K562 (cell line): ENCODE results near the gene LILRB3. TPM values are rescaled to one million over a fixed set of nuclear protein-coding genes. Genes with fewer than 3 reads are reported as not detected.

Experiments
- AFF1 ChIP-seq, 2 experiments: fragments of 450-650 bp; IDR thresholded peaks; 2 replicates each; pipeline ENCODE4 v1.6.1; 2018; ENCODE audit warnings: mild to moderate bottlenecking in 2 of 2, low read depth in 1 of 2; ENCODE audit not compliant: partially characterized antibody in 2 of 2
- CC2D1A ChIP-seq: fragments of 450-650 bp; IDR thresholded peaks from 2 replicates; pipeline ENCODE4 v1.6.1; 2017; ENCODE audit warnings: mild to moderate bottlenecking
- COPS2 ChIP-seq: fragments of 450-650 bp; conservative IDR thresholded peaks from 2 replicates; pipeline ENCODE4 v1.6.1; 2016; ENCODE audit warnings: mild to moderate bottlenecking, moderate library complexity
- CREM ChIP-seq: IDR thresholded peaks from 2 replicates; pipeline ENCODE4 v1.6.1; 2014; ENCODE audit warnings: antibody characterized with exemption, low read depth
- DDX20 ChIP-seq: fragments of 450-650 bp; IDR thresholded peaks from 2 replicates; pipeline ENCODE4 v1.6.1; 2016; ENCODE audit warnings: missing genetic modification characterization, low read depth, mild to moderate bottlenecking, missing compliant biosample characterization, moderate library complexity
- EP400 ChIP-seq: fragments of 450-650 bp; IDR thresholded peaks from 2 replicates; pipeline ENCODE4 v1.6.1; 2017; ENCODE audit warnings: antibody characterized with exemption, mild to moderate bottlenecking, moderate library complexity
- GTF2B ChIP-seq: IDR thresholded peaks from 2 replicates; pipeline ENCODE4 v1.6.1; 2011; ENCODE audit not compliant: insufficient read length; ENCODE audit errors: extremely low read depth
- HCFC1 ChIP-seq: IDR thresholded peaks from 2 replicates; pipeline ENCODE4 v1.6.1; 2012; ENCODE audit warnings: low read depth, low read length, improper control_type of control experiment
- KLF16 ChIP-seq: IDR thresholded peaks from 2 replicates; pipeline ENCODE4 v1.6.1; 2016; ENCODE audit warnings: antibody characterized with exemption
- MLLT1 ChIP-seq, 2 experiments: fragments of 450-650 bp; IDR thresholded peaks; 2 replicates each; pipeline ENCODE4 v1.6.1; 2016
- NCOR1 ChIP-seq: fragments of 450-650 bp; IDR thresholded peaks from 2 replicates; pipeline ENCODE4 v1.6.1; 2016; ENCODE audit warnings: mild to moderate bottlenecking, moderate library complexity
- RBM39 ChIP-seq: fragments of 200-400 bp; formaldehyde crosslinking; optimal IDR thresholded peaks from 2 replicates; pipeline ENCODE3; 2018; ENCODE audit warnings: low read depth, low read length
- SIX5 ChIP-seq, 2 experiments: IDR thresholded peaks; 2 replicates each; pipeline ENCODE4 v1.6.1; 2011; ENCODE audit warnings: low read length in 2 of 2, borderline replicate concordance in 1 of 2, low read depth in 1 of 2, mild to moderate bottlenecking in 1 of 2, moderate library complexity in 1 of 2; ENCODE audit not compliant: insufficient read depth in 1 of 2
- TCFL5 ChIP-seq: fragments of 250-450 bp; sonication (Bioruptor Pico); conservative IDR thresholded peaks from 2 replicates; pipeline ENCODE4 v1.6.1; 2021; ENCODE audit warnings: mild to moderate bottlenecking, moderate library complexity, matching md5 sums
- TEAD4 ChIP-seq, 2 experiments: sonication (generic) in 1 of 2; formaldehyde crosslinking in 1 of 2; IDR thresholded peaks; 2 replicates each; pipeline versions ENCODE4 v1.6.1 to v1.8.0; 2012 to 2022; ENCODE audit warnings: borderline replicate concordance in 1 of 2, inconsistent platforms in 1 of 2, low read length in 1 of 2, mild to moderate bottlenecking in 1 of 2, missing genetic modification reagents in 1 of 2
- ZBTB43 ChIP-seq: sonication (generic); formaldehyde crosslinking; IDR thresholded peaks from 2 replicates; pipeline ENCODE4 v1.8.0; 2023; ENCODE audit warnings: mild to moderate bottlenecking, missing genetic modification reagents
- ZNF324 ChIP-seq: fragments of 250-450 bp; sonication (Bioruptor Pico); IDR thresholded peaks from 2 replicates; pipeline ENCODE4 v1.4.0; 2020; ENCODE audit warnings: mild to moderate bottlenecking
- ZNF511 ChIP-seq: sonication (generic); formaldehyde crosslinking; IDR thresholded peaks from 2 replicates; pipeline ENCODE4 v1.8.0; 2022; ENCODE audit warnings: mild to moderate bottlenecking, missing genetic modification reagents
- ZNF584 ChIP-seq: fragments of 200-800 bp; sonication (Bioruptor generic); IDR thresholded peaks from 2 replicates; pipeline ENCODE4 v1.6.1; 2016; ENCODE audit warnings: low read depth, mild to moderate bottlenecking, missing genetic modification characterization, missing compliant biosample characterization
- polyA plus RNA-seq, 8 experiments: library from polyadenylated mRNA; depleted of rRNA in 4 of 8; stranded (reverse) in 5 of 8; unstranded in 3 of 8; fragments of >200 nt; fragmentation: Nextera tagmentation in 2 of 8; fragmentation: Illumina TruSeq in 1 of 8; extraction: Ambion mirVana in 2 of 8; extraction: Trizol in 1 of 8; gene quantifications; 2 replicates each; pipeline versions ENCODE4 v1.2.1 to v1.2.3, GENCODE V29; 2011 to 2014; ENCODE audit warnings: inconsistent platforms in 1 of 8, missing spikeins in 1 of 8
- total RNA-seq, 7 experiments: library from RNA; depleted of rRNA in 6 of 7; stranded (reverse); fragments of >200 nt in 6 of 7; fragmentation: Illumina TruSeq in 2 of 7; extraction: Trizol in 2 of 7; gene quantifications; 2 replicates each; pipeline versions ENCODE4 v1.2.1 to v1.2.3, GENCODE V29; 2011 to 2021; ENCODE audit warnings: low replicate concordance in 1 of 7

Gene LILRB3
- total and polyA plus RNA-seq, 9 of the 15 experiments (the other 6 are each of a cell fraction or from before 2014, with no cell fraction given), result 0.01 to 0.09 TPM; not detected in 7

GRCh38 chr19:54178581-54179261, 44.1 kb downstream of the LILRB3 start (continued):
- TF ChIP-seq MLLT1 (IDR thresholded peaks at IDR 0.05), result no peak
- no peak for TF ChIP-seq RBM39
- TF ChIP-seq AFF1 (IDR thresholded peaks at IDR 0.05; ENCODE audit: low read depth in 1 of 2, partially characterized antibody in 2 of 2), result peak in 1 of 2 experiments; percentile 98
- 0 out of 2 replicates have a peak, but pooled peaks have one; percentile 13 for TF ChIP-seq TEAD4 (IDR thresholded peaks at IDR 0.05; ENCODE audit: low read length)
- TF ChIP-seq TEAD4 (CRISPR knock-in tag; IDR thresholded peaks at IDR 0.05; ENCODE audit: borderline replicate concordance), result no peak
- no peak for TF ChIP-seq CC2D1A
- peak; percentile 55; the same call in 1 of the 2 replicates for TF ChIP-seq CREM
- no peak for TF ChIP-seq COPS2
- TF ChIP-seq HCFC1, result peak; percentile 96
- no peak for TF ChIP-seq EP400
- peak; percentile 93 to 97 for TF ChIP-seq SIX5 (IDR thresholded peaks at IDR 0.05; ENCODE audit: borderline replicate concordance in 1 of 2, insufficient read depth in 1 of 2, low read depth in 1 of 2, low read length in 2 of 2)
- TF ChIP-seq DDX20 (tag), result no peak
- TF ChIP-seq ZNF511, result no peak
- TF ChIP-seq GTF2B, result no peak
- TF ChIP-seq NCOR1, result no peak
- TF ChIP-seq TCFL5 (CRISPR knock-in tag), result no peak
- TF ChIP-seq ZNF324 (CRISPR knock-in tag), result no peak
- TF ChIP-seq ZBTB43 (CRISPR knock-in tag), result no peak
- TF ChIP-seq ZNF584 (CRISPR knock-in tag), result no peak
- no peak for TF ChIP-seq KLF16
